Naive thymus-derived CD4-positive, alpha-beta T cell (primary cell): ENCODE data around the gene DDC. TPM values are rescaled to one million over a fixed set of nuclear protein-coding genes. Genes with fewer than 3 reads are reported as not detected.
A peak's percentile ranks its signal among the peaks of the same experiment; 100 is the strongest.

ENCODE experiments used
- ATAC-seq: fragments of 150-1000 bp; cut with Tn5 transposase; 2 replicates; pipeline ENCODE4 v1.10.0; 2021; ENCODE audit warnings: mild to moderate bottlenecking, moderate library complexity
- CTCF ChIA-PET: fragments of 350-600 bp; sonication (Branson Sonifier 250); formaldehyde crosslinking; loops from one replicate; lab custom pipeline; 2021; ENCODE audit warnings: antibody characterized with exemption; lab: Charles Lee
- POLR2A ChIA-PET: fragments of 350-600 bp; sonication (Branson Sonifier 250); formaldehyde crosslinking; loops from one replicate; lab custom pipeline; 2021; ENCODE audit warnings: antibody characterized with exemption, inconsistent platforms; lab: Charles Lee
- DNase-seq, 9 donors: peaks; one replicate each; pipeline versions ENCODE4 v3.0.0 to v3.0.0-alpha.2; 2020 to 2022; ENCODE audit warnings: mixed read lengths in 1 of 9
- H3K27ac ChIP-seq: one replicate; pipeline ENCODE4 v1.7.0; 2013; ENCODE audit warnings: mild to moderate bottlenecking, low read depth, low read length, moderate library complexity
- H3K27me3 ChIP-seq, 2 donors: one replicate each; pipeline ENCODE4 v1.7.0; 2013; ENCODE audit warnings: low read length in 2 of 2, mild to moderate bottlenecking in 2 of 2, moderate library complexity in 2 of 2; ENCODE audit not compliant: control insufficient read depth in 2 of 2, insufficient read depth in 2 of 2
- H3K36me3 ChIP-seq, 3 experiments: 1 replicate in 2 of 3; 2 replicates in 1 of 3; pipeline ENCODE4 v1.7.0; 2013; ENCODE audit warnings: low read length in 3 of 3, mild to moderate bottlenecking in 3 of 3, moderate library complexity in 1 of 3; ENCODE audit not compliant: insufficient read depth in 3 of 3, control insufficient read depth in 2 of 3
- H3K4me1 ChIP-seq, 2 donors: one replicate each; pipeline ENCODE4 v1.7.0; 2013; ENCODE audit warnings: low read length in 2 of 2, mild to moderate bottlenecking in 2 of 2, moderate library complexity in 1 of 2; ENCODE audit not compliant: control insufficient read depth in 2 of 2, insufficient read depth in 2 of 2
- H3K4me3 ChIP-seq: 2 replicates; pipeline ENCODE4 v1.7.0; 2013; ENCODE audit warnings: mild to moderate bottlenecking, low read length
- H3K9me3 ChIP-seq, 3 experiments: 1 replicate in 2 of 3; 2 replicates in 1 of 3; pipeline ENCODE4 v1.7.0; 2013; ENCODE audit warnings: low read length in 3 of 3; ENCODE audit not compliant: control insufficient read depth in 2 of 3
- H3K27ac Mint-ChIP-seq, 9 donors: one replicate each; pipeline ENCODE4 v1.8.0; 2020 to 2022; ENCODE audit warnings: mixed read lengths in 9 of 9, mild to moderate bottlenecking in 8 of 9, moderate library complexity in 5 of 9, inconsistent platforms in 2 of 9
- H3K27me3 Mint-ChIP-seq, 5 donors: one replicate each; pipeline ENCODE4 v1.8.0; 2021 to 2022; ENCODE audit warnings: mixed read lengths in 5 of 5, mild to moderate bottlenecking in 1 of 5
- H3K36me3 Mint-ChIP-seq, 5 donors: one replicate each; pipeline ENCODE4 v1.8.0; 2020 to 2022; ENCODE audit warnings: mixed read lengths in 5 of 5, mild to moderate bottlenecking in 3 of 5, inconsistent platforms in 1 of 5
- H3K4me1 Mint-ChIP-seq, 7 donors: one replicate each; pipeline ENCODE4 v1.8.0; 2020 to 2022; ENCODE audit warnings: mixed read lengths in 7 of 7, mild to moderate bottlenecking in 3 of 7, inconsistent platforms in 1 of 7
- H3K4me3 Mint-ChIP-seq, 10 donors: one replicate each; pipeline ENCODE4 v1.8.0; 2020 to 2022; ENCODE audit warnings: mild to moderate bottlenecking in 10 of 10, mixed read lengths in 10 of 10, moderate library complexity in 6 of 10, inconsistent platforms in 2 of 10
- H3K9me3 Mint-ChIP-seq, 11 donors: one replicate each; pipeline ENCODE4 v1.8.0; 2020 to 2022; ENCODE audit warnings: mixed read lengths in 11 of 11, mild to moderate bottlenecking in 4 of 11, inconsistent platforms in 1 of 11, moderate library complexity in 1 of 11
- intact Hi-C, 2 donors: fragments of 100-400 bp; cut with micrococcal nuclease; formaldehyde crosslinking; loops; one replicate each; pipeline ENCODE4 v1.15.1; 2023
- polyA plus RNA-seq, 2 donors: library from polyadenylated mRNA; unstranded; fragments of 300-500 nt; fragmentation: Illumina TruSeq; gene quantifications; one replicate each; pipeline ENCODE4 v1.2.3, GENCODE V29; 2021
- total RNA-seq, 6 experiments: library from RNA in 5 of 6; stranded (reverse) in 5 of 6; gene quantifications; 1 replicate in 5 of 6; 2 replicates in 1 of 6; pipeline ENCODE4 v1.2.3 and lab custom pipeline; 2021 to 2026

Gene DDC
- total and polyA plus RNA-seq, 7 experiments from 2014 or later: not detected

GRCh38 chr7:50497068-50497642, 68.0 kb downstream of the DDC start:
- Histone ChIP-seq H3K4me3 (no peak overlapping the region), H3K27me3 (no peaks in the 10 kb centered on the region), H3K9me3 (no peaks in the 10 kb centered on the region), H3K36me3 (no peaks in the 10 kb centered on the region), H3K4me1 (no peaks in the 10 kb centered on the region), H3K27ac (no peak overlapping the region)
- Mint-ChIP-seq H3K9me3 (peaks cover 0 to 2% (median 0%) of the 10 kb centered on the region in 11 donors), H3K27ac (no peak overlapping the region), H3K27me3 (peaks cover 5 to 39% (median 17%) of the 10 kb centered on the region in 5 donors), H3K36me3 (no peaks in the 10 kb centered on the region), H3K4me3 (no peak overlapping the region), H3K4me1 (no peaks in the 10 kb centered on the region)
- no peak for DNase-seq
- ChIA-PET CTCF (no interaction called here), POLR2A (no interaction called here)
- ATAC-seq: peak; percentile 37
- intact Hi-C loops: loop anchor here in 1 of 2 donors (1.0 kb wide), 1 partner anchor 48 kb away; no protein-coding TSS in a partner anchor

- no peak overlapping the region for H3K4me3 Mint-ChIP-seq
- no peaks in the 10 kb centered on the region for H3K4me1 Mint-ChIP-seq
- H3K27me3 Mint-ChIP-seq: peaks cover 5 to 43% (median 17%) of the 10 kb centered on the region in 5 donors
- intact Hi-C loops: no loop called here
- Histone ChIP-seq H3K4me1 (no peaks in the 10 kb centered on the region), H3K4me3 (no peak overlapping the region), H3K27ac (no peak overlapping the region), H3K9me3 (no peaks in the 10 kb centered on the region), H3K36me3 (no peaks in the 10 kb centered on the region), H3K27me3 (no peaks in the 10 kb centered on the region)
- POLR2A ChIA-PET: no interaction called here
- no peak overlapping the region for H3K27ac Mint-ChIP-seq
- peaks cover 0 to 2% (median 0%) of the 10 kb centered on the region in 11 donors for H3K9me3 Mint-ChIP-seq
- CTCF ChIA-PET: no interaction called here
- DNase-seq (no peak), ATAC-seq (no peak)
- no peaks in the 10 kb centered on the region for H3K36me3 Mint-ChIP-seq
Measured at GRCh38 chr7:50496569-50496968, 68.6 kb downstream of the DDC start.

- ATAC-seq (no peak), DNase-seq (no peak)
- no peaks in the 10 kb centered on the region for H3K36me3 ChIP-seq
- no peak overlapping the region for H3K4me3 Mint-ChIP-seq
- H3K36me3 Mint-ChIP-seq: no peaks in the 10 kb centered on the region
- POLR2A ChIA-PET: no interaction called here
- H3K4me1 ChIP-seq: no peaks in the 10 kb centered on the region
- intact Hi-C loops: no loop called here
- no peak overlapping the region for H3K4me3 ChIP-seq
- peaks cover 0 to 45% (median 17%) of the 10 kb centered on the region in 5 donors for H3K27me3 Mint-ChIP-seq
- no peaks in the 10 kb centered on the region for H3K4me1 Mint-ChIP-seq
- H3K27ac Mint-ChIP-seq: no peak overlapping the region
- CTCF ChIA-PET: interaction anchor here (0.7 kb wide), 1 partner anchor 475 kb away, joined by 5 read pairs; no protein-coding TSS in a partner anchor
- H3K9me3 Mint-ChIP-seq: peaks cover 0 to 2% (median 0%) of the 10 kb centered on the region in 11 donors
- H3K9me3 ChIP-seq: no peaks in the 10 kb centered on the region
- no peak overlapping the region for H3K27ac ChIP-seq
- H3K27me3 ChIP-seq: no peaks in the 10 kb centered on the region
Measured at GRCh38 chr7:50495746-50496145, 69.5 kb downstream of the DDC start.

GRCh38 chr7:50492770-50493519, 72.3 kb downstream of the DDC start:
- DNase-seq (no peak), ATAC-seq (no peak)
- Histone ChIP-seq H3K9me3 (no peaks in the 10 kb centered on the region), H3K4me3 (no peak overlapping the region), H3K4me1 (no peaks in the 10 kb centered on the region), H3K27me3 (no peaks in the 10 kb centered on the region), H3K36me3 (no peaks in the 10 kb centered on the region), H3K27ac (no peak overlapping the region)
- Mint-ChIP-seq H3K27ac (no peak overlapping the region), H3K4me3 (no peak overlapping the region), H3K4me1 (no peaks in the 10 kb centered on the region), H3K27me3 (peaks cover 0 to 43% (median 11%) of the 10 kb centered on the region in 5 donors), H3K9me3 (no peaks in the 10 kb centered on the region), H3K36me3 (no peaks in the 10 kb centered on the region)
- intact Hi-C loops: no loop called here
- CTCF ChIA-PET: no interaction called here
- POLR2A ChIA-PET: no interaction called here

- H3K4me3 Mint-ChIP-seq: no peak overlapping the region
- Histone ChIP-seq H3K9me3 (no peaks in the 10 kb centered on the region), H3K27me3 (no peaks in the 10 kb centered on the region), H3K4me1 (no peaks in the 10 kb centered on the region), H3K4me3 (no peak overlapping the region), H3K27ac (no peak overlapping the region), H3K36me3 (no peaks in the 10 kb centered on the region)
- ChIA-PET CTCF (no interaction called here), POLR2A (no interaction called here)
- ATAC-seq (no peak), DNase-seq (no peak)
- no peak overlapping the region for H3K27ac Mint-ChIP-seq
- no peaks in the 10 kb centered on the region for H3K4me1 Mint-ChIP-seq
- H3K27me3 Mint-ChIP-seq: peaks cover 0 to 37% (median 11%) of the 10 kb centered on the region in 5 donors
- H3K36me3 Mint-ChIP-seq: no peaks in the 10 kb centered on the region
- intact Hi-C loops: no loop called here
- no peaks in the 10 kb centered on the region for H3K9me3 Mint-ChIP-seq
Measured at GRCh38 chr7:50491943-50492342, 73.3 kb downstream of the DDC start.

- Histone ChIP-seq H3K27ac (no peak overlapping the region), H3K4me3 (no peak overlapping the region), H3K4me1 (no peaks in the 10 kb centered on the region), H3K9me3 (no peaks in the 10 kb centered on the region), H3K27me3 (no peaks in the 10 kb centered on the region), H3K36me3 (no peaks in the 10 kb centered on the region)
- POLR2A ChIA-PET: no interaction called here
- Mint-ChIP-seq H3K27me3 (peaks cover 0 to 35% (median 11%) of the 10 kb centered on the region in 5 donors), H3K4me3 (no peak overlapping the region), H3K36me3 (no peaks in the 10 kb centered on the region), H3K27ac (no peak overlapping the region), H3K9me3 (no peaks in the 10 kb centered on the region), H3K4me1 (no peaks in the 10 kb centered on the region)
- intact Hi-C loops: no loop called here
- ATAC-seq (no peak), DNase-seq (no peak)
- CTCF ChIA-PET: no interaction called here
Measured at GRCh38 chr7:50491209-50491608, 74.0 kb downstream of the DDC start.

GRCh38 chr7:50488379-50488778, 76.8 kb downstream of the DDC start:
- ChIA-PET CTCF (no interaction called here), POLR2A (no interaction called here)
- no peaks in the 10 kb centered on the region for H3K9me3 Mint-ChIP-seq
- no peaks in the 10 kb centered on the region for H3K4me1 Mint-ChIP-seq
- Histone ChIP-seq H3K36me3 (no peaks in the 10 kb centered on the region), H3K4me3 (no peak overlapping the region), H3K27me3 (no peaks in the 10 kb centered on the region), H3K9me3 (no peaks in the 10 kb centered on the region), H3K4me1 (no peaks in the 10 kb centered on the region), H3K27ac (no peak overlapping the region)
- no peaks in the 10 kb centered on the region for H3K36me3 Mint-ChIP-seq
- H3K27ac Mint-ChIP-seq: no peak overlapping the region
- intact Hi-C loops: no loop called here
- no peak overlapping the region for H3K4me3 Mint-ChIP-seq
- H3K27me3 Mint-ChIP-seq: peaks cover 4 to 46% (median 9%) of the 10 kb centered on the region in 5 donors
- no peak for DNase-seq
- no peak for ATAC-seq
